Measurements from ENCODE around the gene PRR36.

PRR36 gene

GRCh38 chr19:7819337-7819736 lies 54.9 kb downstream of the PRR36 start:
- no peak for DNase-seq (ENCODE audit: low spot score)

- DNase-seq (ENCODE audit: low spot score): no peak
These were observed 55.4 kb downstream of the PRR36 start for GRCh38 chr19:7818806-7819205.
